H9 (cell line): Measurements from ENCODE around the gene ANO3. TPM values are rescaled to one million over a fixed set of nuclear protein-coding genes. Genes with fewer than 3 reads are reported as not detected.

ENCODE experiments used
- DNase-seq: peaks from one replicate; pipeline ENCODE4 v3.0.0-alpha.2; 2017
- H2AFZ ChIP-seq: one replicate; pipeline ENCODE4 v1.6.1; 2013; ENCODE audit warnings: mild to moderate bottlenecking, low read length, control low read depth, moderate library complexity
- H2AK5ac ChIP-seq: 2 replicates; pipeline ENCODE4 v1.6.1; 2013; ENCODE audit warnings: low read length, control low read depth, mixed read lengths; ENCODE audit not compliant: insufficient read length
- H2BK120ac ChIP-seq: one replicate; pipeline ENCODE4 v1.6.1; 2013; ENCODE audit warnings: low read depth, mild to moderate bottlenecking, low read length, control low read depth, inconsistent platforms; ENCODE audit not compliant: poor library complexity, severe bottlenecking
- H2BK12ac ChIP-seq: 2 replicates; pipeline ENCODE4 v1.6.1; 2013; ENCODE audit warnings: low read length, control low read depth, mixed read lengths, low read depth; ENCODE audit not compliant: insufficient read length
- H2BK15ac ChIP-seq: 2 replicates; pipeline ENCODE4 v1.6.1; 2013; ENCODE audit warnings: low read depth, low read length, control low read depth
- H2BK20ac ChIP-seq: one replicate; pipeline ENCODE4 v1.6.1; 2013; ENCODE audit warnings: low read depth, mild to moderate bottlenecking, low read length, control low read depth, inconsistent platforms; ENCODE audit not compliant: poor library complexity, severe bottlenecking
- H2BK5ac ChIP-seq: 2 replicates; pipeline ENCODE4 v1.6.1; 2013; ENCODE audit warnings: low read length, control low read depth, mixed read lengths; ENCODE audit not compliant: insufficient read length
- H3K14ac ChIP-seq: 2 replicates; pipeline ENCODE4 v1.6.1; 2013; ENCODE audit warnings: low read length, control low read depth; ENCODE audit not compliant: insufficient read depth
- H3K18ac ChIP-seq: 2 replicates; pipeline ENCODE4 v1.6.1; 2013; ENCODE audit warnings: low read depth, mild to moderate bottlenecking, mixed read lengths, low read length, control low read depth; ENCODE audit not compliant: insufficient read length
- H3K23ac ChIP-seq: 2 replicates; pipeline ENCODE4 v1.6.1; 2013; ENCODE audit warnings: low read length, control low read depth, mixed read lengths, low read depth; ENCODE audit not compliant: insufficient read length
- H3K23me2 ChIP-seq: 2 replicates; pipeline ENCODE4 v1.6.1; 2013; ENCODE audit warnings: low read depth, mild to moderate bottlenecking, mixed read lengths, low read length, control low read depth; ENCODE audit not compliant: insufficient read length, poor library complexity, severe bottlenecking
- H3K27ac ChIP-seq: 2 replicates; pipeline ENCODE4 v1.5.1; 2013; ENCODE audit warnings: low read length, control low read depth, mixed read lengths, low read depth; ENCODE audit not compliant: insufficient read length
- H3K27me3 ChIP-seq: 2 replicates; pipeline ENCODE4 v1.6.1; 2013; ENCODE audit warnings: low read length, control low read depth, inconsistent platforms; ENCODE audit not compliant: insufficient read depth
- H3K4ac ChIP-seq: 2 replicates; pipeline ENCODE4 v1.6.1; 2013; ENCODE audit warnings: low read depth, mild to moderate bottlenecking, control low read depth, inconsistent platforms, low read length, moderate library complexity
- H3K4me1 ChIP-seq: 2 replicates; pipeline ENCODE4 v1.6.1; 2013; ENCODE audit warnings: low read length, control low read depth, inconsistent platforms; ENCODE audit not compliant: insufficient read depth
- H3K4me2 ChIP-seq: 2 replicates; pipeline ENCODE4 v1.6.1; 2013; ENCODE audit warnings: low read length, control low read depth, mixed read lengths; ENCODE audit not compliant: insufficient read length, insufficient read depth
- H3K56ac ChIP-seq: 2 replicates; pipeline ENCODE4 v1.6.1; 2013; ENCODE audit warnings: low read depth, mild to moderate bottlenecking, mixed read lengths, low read length, control low read depth; ENCODE audit not compliant: insufficient read length
- H3K79me1 ChIP-seq: 2 replicates; pipeline ENCODE4 v1.6.1; 2013; ENCODE audit warnings: low read depth, mild to moderate bottlenecking, moderate library complexity, low read length, control low read depth, inconsistent platforms; ENCODE audit not compliant: insufficient read depth, poor library complexity, severe bottlenecking
- H3K79me2 ChIP-seq: 2 replicates; pipeline ENCODE4 v1.6.1; 2013; ENCODE audit warnings: low read length, control low read depth, inconsistent platforms; ENCODE audit not compliant: insufficient read depth
- H3K9ac ChIP-seq: 2 replicates; pipeline ENCODE4 v1.6.1; 2013; ENCODE audit warnings: low read length, control low read depth, mixed read lengths; ENCODE audit not compliant: insufficient read length; ENCODE audit errors: extremely low read depth
- H3K9me3 ChIP-seq: one replicate; pipeline ENCODE4 v1.6.1; 2013; ENCODE audit warnings: low read depth, low read length, inconsistent platforms; ENCODE audit not compliant: control insufficient read depth
- H3T11ph ChIP-seq: one replicate; pipeline ENCODE4 v1.6.1; 2013; ENCODE audit warnings: mild to moderate bottlenecking, low read length, control low read depth, inconsistent platforms
- H4K20me1 ChIP-seq: one replicate; pipeline ENCODE4 v1.6.1; 2013; ENCODE audit not compliant: control insufficient read depth, insufficient read length, insufficient read depth
- H4K5ac ChIP-seq: 2 replicates; pipeline ENCODE4 v1.6.1; 2013; ENCODE audit warnings: low read depth, mild to moderate bottlenecking, mixed read lengths, low read length, control low read depth; ENCODE audit not compliant: insufficient read length
- H4K8ac ChIP-seq: replicated peaks from 2 replicates; pipeline ENCODE4 v1.6.1; 2013; ENCODE audit warnings: low read length, control low read depth, mixed read lengths, low read depth; ENCODE audit not compliant: insufficient read length
- H4K91ac ChIP-seq: 2 replicates; pipeline ENCODE4 v1.6.1; 2013; ENCODE audit warnings: low read depth, mild to moderate bottlenecking, moderate library complexity, mixed read lengths, low read length, control low read depth; ENCODE audit not compliant: insufficient read length
- H3K27ac Mint-ChIP-seq, 3 experiments: 2 replicates in 2 of 3; 3 replicates in 1 of 3; pipeline ENCODE4 v1.8.0; 2020 to 2021; ENCODE audit warnings: mixed read lengths in 3 of 3, mild to moderate bottlenecking in 1 of 3, moderate library complexity in 1 of 3
- H3K27me3 Mint-ChIP-seq: 2 replicates; pipeline ENCODE4 v1.8.0; 2021; ENCODE audit warnings: low read depth, mild to moderate bottlenecking, moderate library complexity, mixed read lengths
- H3K36me3 Mint-ChIP-seq, 3 experiments: 2 replicates in 2 of 3; 3 replicates in 1 of 3; pipeline ENCODE4 v1.8.0; 2020 to 2021; ENCODE audit warnings: low read depth in 3 of 3, mixed read lengths in 3 of 3; ENCODE audit not compliant: insufficient read depth in 1 of 3
- H3K4me1 Mint-ChIP-seq, 2 experiments: 2 replicates each; pipeline ENCODE4 v1.8.0; 2020; ENCODE audit warnings: mixed read lengths in 2 of 2
- H3K4me3 Mint-ChIP-seq, 2 experiments: 2 replicates in 1 of 2; 3 replicates in 1 of 2; pipeline ENCODE4 v1.8.0; 2020 to 2021; ENCODE audit warnings: mild to moderate bottlenecking in 2 of 2, mixed read lengths in 2 of 2, moderate library complexity in 1 of 2
- H3K9me3 Mint-ChIP-seq, 2 experiments: 2 replicates in 1 of 2; 3 replicates in 1 of 2; pipeline ENCODE4 v1.8.0; 2020; ENCODE audit warnings: mild to moderate bottlenecking in 2 of 2, mixed read lengths in 2 of 2, moderate library complexity in 1 of 2
- WGBS: extraction: QIAGEN DNeasy Blood & Tissue Kit; methylation state at CpG from one replicate; pipeline ENCODE4 v1.1.7; 2013; ENCODE audit warnings: missing lambda C conversion rate, low lambda C conversion rate, mixed read lengths; ENCODE audit not compliant: insufficient read length; ENCODE audit errors: extremely low coverage; 5-methylcytosine and 5-hydroxymethylcytosine counted together
- total RNA-seq: library from RNA; stranded (reverse); gene quantifications from 2 replicates; pipeline ENCODE4 v1.2.1, GENCODE V29; 2021
- TF ChIP-seq, protein P1 (sequence below): fragments of 200-600 bp; sonication (generic); conservative IDR thresholded peaks from 3 replicates; pipeline ENCODE4 v1.8.0; 2021; ENCODE audit warnings: antibody characterized with exemption, mild to moderate bottlenecking

Gene ANO3
- total RNA-seq, 1 experiment from 2014 or later: not detected

DNA sequence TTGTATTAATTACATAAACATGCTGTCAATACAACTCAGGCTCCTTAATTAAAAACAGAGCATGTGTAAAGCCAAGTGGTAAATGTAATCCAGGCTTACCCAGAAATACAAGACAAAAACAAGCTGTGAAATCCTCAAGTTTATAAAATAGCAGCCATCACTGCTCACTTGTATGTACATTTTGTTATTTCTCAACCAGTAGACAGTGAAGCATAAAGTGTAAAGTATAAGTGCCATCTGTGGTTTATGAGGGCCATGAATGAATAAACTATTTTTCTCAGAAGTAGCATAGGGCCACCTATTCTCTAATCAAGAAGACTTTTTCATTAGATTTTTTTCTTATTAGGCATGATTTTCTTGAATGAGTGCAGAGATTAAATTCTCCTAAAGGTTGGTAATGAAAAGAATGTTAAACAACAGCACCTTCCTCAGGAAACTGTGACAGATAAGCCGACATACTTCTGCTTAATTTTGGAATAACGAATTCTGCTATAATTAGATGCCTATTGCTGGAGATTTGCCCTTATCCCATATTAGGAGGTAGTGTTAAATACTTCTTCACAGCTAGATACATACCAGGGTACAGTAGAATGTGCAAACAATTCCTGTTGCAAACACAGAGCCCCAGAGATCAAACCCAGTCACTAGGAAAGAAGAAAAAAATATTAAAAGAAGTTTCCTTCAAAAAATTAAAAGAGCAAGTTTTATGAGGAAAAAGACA is 377.0 kb downstream of the ANO3 start:
- no peak overlapping the region for H4K91ac ChIP-seq
- H2BK120ac ChIP-seq: no peak overlapping the region
- no peak overlapping the region for H3K4me2 ChIP-seq
- H3K9ac ChIP-seq: no peak overlapping the region
- no peak overlapping the region for H3T11ph ChIP-seq
- WGBS: no CpG with 5 or more reads among the region's 2 CpGs
- no peaks in the 10 kb centered on the region for H3K79me1 ChIP-seq
- H4K5ac ChIP-seq: no peak overlapping the region
- no peak overlapping the region for H3K4ac ChIP-seq
- no peaks in the 10 kb centered on the region for H3K79me2 ChIP-seq
- no peaks in the 10 kb centered on the region for H3K9me3 ChIP-seq
- Mint-ChIP-seq H3K4me1 (peaks cover 3% of the 10 kb centered on the region in 2 experiments), H3K9me3 (no peaks in the 10 kb centered on the region), H3K36me3 (no peaks in the 10 kb centered on the region), H3K4me3 (no peak overlapping the region), H3K27me3 (no peaks in the 10 kb centered on the region), H3K27ac (no peak overlapping the region)
- no peaks in the 10 kb centered on the region for H3K23me2 ChIP-seq
- no peak overlapping the region for H3K18ac ChIP-seq
- no peak overlapping the region for H3K56ac ChIP-seq
- H2AFZ ChIP-seq: no peak overlapping the region
- no peak for DNase-seq
- no peak overlapping the region for H3K23ac ChIP-seq
- no peaks in the 10 kb centered on the region for H3K27me3 ChIP-seq
- TF ChIP-seq, protein P1, sequence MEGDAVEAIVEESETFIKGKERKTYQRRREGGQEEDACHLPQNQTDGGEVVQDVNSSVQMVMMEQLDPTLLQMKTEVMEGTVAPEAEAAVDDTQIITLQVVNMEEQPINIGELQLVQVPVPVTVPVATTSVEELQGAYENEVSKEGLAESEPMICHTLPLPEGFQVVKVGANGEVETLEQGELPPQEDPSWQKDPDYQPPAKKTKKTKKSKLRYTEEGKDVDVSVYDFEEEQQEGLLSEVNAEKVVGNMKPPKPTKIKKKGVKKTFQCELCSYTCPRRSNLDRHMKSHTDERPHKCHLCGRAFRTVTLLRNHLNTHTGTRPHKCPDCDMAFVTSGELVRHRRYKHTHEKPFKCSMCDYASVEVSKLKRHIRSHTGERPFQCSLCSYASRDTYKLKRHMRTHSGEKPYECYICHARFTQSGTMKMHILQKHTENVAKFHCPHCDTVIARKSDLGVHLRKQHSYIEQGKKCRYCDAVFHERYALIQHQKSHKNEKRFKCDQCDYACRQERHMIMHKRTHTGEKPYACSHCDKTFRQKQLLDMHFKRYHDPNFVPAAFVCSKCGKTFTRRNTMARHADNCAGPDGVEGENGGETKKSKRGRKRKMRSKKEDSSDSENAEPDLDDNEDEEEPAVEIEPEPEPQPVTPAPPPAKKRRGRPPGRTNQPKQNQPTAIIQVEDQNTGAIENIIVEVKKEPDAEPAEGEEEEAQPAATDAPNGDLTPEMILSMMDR: no peak
- no peak overlapping the region for H2BK20ac ChIP-seq
- H3K14ac ChIP-seq: no peak overlapping the region
- no peak overlapping the region for H3K27ac ChIP-seq
- no peaks in the 10 kb centered on the region for H4K20me1 ChIP-seq
- no peak overlapping the region for H2AK5ac ChIP-seq
- no peak overlapping the region for H2BK15ac ChIP-seq
- no peaks in the 10 kb centered on the region for H3K4me1 ChIP-seq
- no peak overlapping the region for H2BK5ac ChIP-seq
- no peak overlapping the region for H4K8ac ChIP-seq
- H2BK12ac ChIP-seq: no peak overlapping the region
